Endothelial cell of hepatic sinusoid (primary cell): ENCODE data around the gene VWA1.
"Not testable (repeated sequence)": the region's sequence is repeated elsewhere in the genome, so short reads cannot be mapped to it uniquely, and the experiment has no call there.

Source experiments
- in situ Hi-C: cut with HindIII; loops from 2 replicates; pipeline ENCODE4 v1.10.0; 2017; ENCODE audit warnings: low sequenced_read_pairs

Gene VWA1

GRCh38 chr1:1402901-1403392 lies 32.5 kb upstream of the VWA1 start:
- in situ Hi-C loops = not testable (repeated sequence)

- in situ Hi-C loops = no loop called here
Measured at GRCh38 chr1:1403653-1404052, 31.8 kb upstream of the VWA1 start.

- in situ Hi-C loops = no loop called here
Measured at GRCh38 chr1:1406101-1406820, 29.2 kb upstream of the VWA1 start.

- in situ Hi-C loops = no loop called here
Measured at GRCh38 chr1:1406821-1407635, 28.5 kb upstream of the VWA1 start, which contains the start of gene MRPL20. Gene MRPL20, minus strand, starts transcription at chr1:1407293. Its CDS starts 76 bp downstream, at chr1:1407217.

GRCh38 chr1:1407636-1408318 lies 27.7 kb upstream of the VWA1 start:
- in situ Hi-C loops = no loop called here

GRCh38 chr1:1410238-1410637 lies 25.3 kb upstream of the VWA1 start:
- in situ Hi-C loops = not testable (repeated sequence)

GRCh38 chr1:1411626-1412025 lies 23.9 kb upstream of the VWA1 start:
- in situ Hi-C loops = no loop called here

- in situ Hi-C loops = not testable (repeated sequence)
Measured at GRCh38 chr1:1412311-1412902, 23.1 kb upstream of the VWA1 start.

- in situ Hi-C loops = no loop called here
Measured at GRCh38 chr1:1415751-1416150, 19.7 kb upstream of the VWA1 start.

GRCh38 chr1:1417396-1417795 lies 18.1 kb upstream of the VWA1 start:
- in situ Hi-C loops = not testable (repeated sequence)

GRCh38 chr1:1417825-1418463 lies 17.5 kb upstream of the VWA1 start:
- in situ Hi-C loops = not testable (repeated sequence)

GRCh38 chr1:1418464-1419362 lies 16.8 kb upstream of the VWA1 start:
- in situ Hi-C loops = no loop called here

- in situ Hi-C loops = no loop called here
Measured at GRCh38 chr1:1419363-1419812, 16.1 kb upstream of the VWA1 start.

GRCh38 chr1:1419813-1420653 lies 15.5 kb upstream of the VWA1 start:
- in situ Hi-C loops = no loop called here

GRCh38 chr1:1420654-1421141 lies 14.8 kb upstream of the VWA1 start:
- in situ Hi-C loops = no loop called here

- in situ Hi-C loops = no loop called here
Measured at GRCh38 chr1:1421147-1421906, 14.2 kb upstream of the VWA1 start, which contains the start of gene ANKRD65. Gene ANKRD65, minus strand, starts transcription at chr1:1421276. Its CDS starts 271 bp downstream, at chr1:1421005.

- in situ Hi-C loops = no loop called here
Measured at GRCh38 chr1:1421907-1422464, 13.5 kb upstream of the VWA1 start.
